22Rv1 (cell line): ENCODE results near the gene ADCY10.

Experiments used
- ZFX ChIP-seq: fragments of 450-650 bp; IDR thresholded peaks from 2 replicates; pipeline ENCODE4 v1.6.1; 2017; ENCODE audit warnings: antibody characterized with exemption, borderline replicate concordance
- TF ChIP-seq, protein P1 (sequence below): fragments of 450-650 bp; IDR thresholded peaks from 2 replicates; pipeline ENCODE4 v1.5.1; 2017; ENCODE audit warnings: mild to moderate bottlenecking

DNA sequence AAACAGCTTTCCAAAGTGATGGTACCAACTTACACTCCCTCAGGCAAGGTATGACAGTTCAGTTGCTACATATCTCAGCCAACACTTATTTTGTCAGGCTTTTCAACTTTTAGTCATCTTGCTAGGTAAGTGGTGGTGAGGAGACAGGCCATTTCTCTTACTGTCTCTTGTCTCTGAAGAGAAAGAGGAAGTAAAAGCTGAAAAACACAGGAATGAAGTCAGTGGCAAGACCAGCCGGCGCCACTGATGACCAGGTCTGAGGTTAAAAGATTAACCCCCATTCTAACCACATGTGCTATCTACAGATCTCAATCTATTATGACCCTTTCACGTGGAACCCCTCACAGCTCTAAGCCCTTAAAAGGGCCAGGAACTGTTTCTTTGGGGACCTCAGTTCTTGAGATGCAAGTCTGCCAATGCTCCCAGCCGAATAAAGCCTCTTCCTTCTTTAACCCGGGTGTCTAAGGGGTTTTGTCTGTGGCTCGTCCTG, 4.2 kb downstream of the ADCY10 start:
- TF ChIP-seq, protein P1, sequence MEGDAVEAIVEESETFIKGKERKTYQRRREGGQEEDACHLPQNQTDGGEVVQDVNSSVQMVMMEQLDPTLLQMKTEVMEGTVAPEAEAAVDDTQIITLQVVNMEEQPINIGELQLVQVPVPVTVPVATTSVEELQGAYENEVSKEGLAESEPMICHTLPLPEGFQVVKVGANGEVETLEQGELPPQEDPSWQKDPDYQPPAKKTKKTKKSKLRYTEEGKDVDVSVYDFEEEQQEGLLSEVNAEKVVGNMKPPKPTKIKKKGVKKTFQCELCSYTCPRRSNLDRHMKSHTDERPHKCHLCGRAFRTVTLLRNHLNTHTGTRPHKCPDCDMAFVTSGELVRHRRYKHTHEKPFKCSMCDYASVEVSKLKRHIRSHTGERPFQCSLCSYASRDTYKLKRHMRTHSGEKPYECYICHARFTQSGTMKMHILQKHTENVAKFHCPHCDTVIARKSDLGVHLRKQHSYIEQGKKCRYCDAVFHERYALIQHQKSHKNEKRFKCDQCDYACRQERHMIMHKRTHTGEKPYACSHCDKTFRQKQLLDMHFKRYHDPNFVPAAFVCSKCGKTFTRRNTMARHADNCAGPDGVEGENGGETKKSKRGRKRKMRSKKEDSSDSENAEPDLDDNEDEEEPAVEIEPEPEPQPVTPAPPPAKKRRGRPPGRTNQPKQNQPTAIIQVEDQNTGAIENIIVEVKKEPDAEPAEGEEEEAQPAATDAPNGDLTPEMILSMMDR = no peak
- TF ChIP-seq ZFX = no peak
